ENCODE measurements around the gene C19orf25. TPM values are rescaled to one million over a fixed set of nuclear protein-coding genes. Genes with fewer than 3 reads are reported as not detected.
A peak's percentile ranks its signal among the peaks of the same experiment; 100 is the strongest.

C19orf25 gene
- total and polyA plus RNA-seq, 2 of the 13 experiments (the other 11 are each of a cell fraction or from before 2014, with no cell fraction given): 14.2 to 32.4 TPM

GRCh38 chr19:1433119-1434039, 45.6 kb downstream of the C19orf25 start (continued):
- no peak for TF ChIP-seq RFX1 (IDR thresholded peaks at IDR 0.05)
- TF ChIP-seq ZBTB4 (CRISPR knock-in tag; IDR thresholded peaks at IDR 0.05; ENCODE audit: borderline replicate concordance): peak; percentile 65; the same call in 1 of the 2 replicates
- TF ChIP-seq TFAP4 (IDR thresholded peaks at IDR 0.05; ENCODE audit: borderline replicate concordance, low read depth): no peak
- TF ChIP-seq ESRRA (CRISPR knock-in tag; IDR thresholded peaks at IDR 0.05; ENCODE audit: low read depth): no peak
- no peak for TF ChIP-seq CENPBD1 (CRISPR knock-in tag; IDR thresholded peaks at IDR 0.05; ENCODE audit: borderline replicate concordance, low read depth)
- TF ChIP-seq ZNF12 (CRISPR knock-in tag; IDR thresholded peaks at IDR 0.05): no peak
- 0 out of 2 replicates have a peak, but pooled peaks have one; percentile 14 for TF ChIP-seq RBFOX2 (IDR thresholded peaks at IDR 0.05; ENCODE audit: low read depth, low read length)
- peak; percentile 20 for TF ChIP-seq RBM22 (optimal IDR thresholded peaks at IDR 0.05; ENCODE audit: low read length)
- no peak for TF ChIP-seq ZNF33B (CRISPR knock-in tag; IDR thresholded peaks at IDR 0.05)
- TF ChIP-seq HNRNPL (IDR thresholded peaks at IDR 0.05; ENCODE audit: low read depth, low read length): 0 out of 2 replicates have a peak, but pooled peaks have one; percentile 26
- no peak for TF ChIP-seq MZF1 (CRISPR knock-in tag; IDR thresholded peaks at IDR 0.05; ENCODE audit: borderline replicate concordance)
- TF ChIP-seq ZNF251 (CRISPR knock-in tag; IDR thresholded peaks at IDR 0.05): no peak
- TF ChIP-seq XBP1 (CRISPR knock-in tag; IDR thresholded peaks at IDR 0.05): no peak
- peak; percentile 36; the same call in 1 of the 2 replicates for TF ChIP-seq GABPA (IDR thresholded peaks at IDR 0.05; ENCODE audit: low read depth, low read length)
- TF ChIP-seq GABPA (CRISPR knock-in tag; IDR thresholded peaks at IDR 0.05; ENCODE audit: low read depth): peak; percentile 74
- 0 out of 2 replicates have a peak, but pooled peaks have one; percentile 12 for TF ChIP-seq RARA (CRISPR knock-in tag; IDR thresholded peaks at IDR 0.05)
- no peak for TF ChIP-seq ZNF446 (CRISPR knock-in tag; IDR thresholded peaks at IDR 0.05)
- peak; percentile 54; the same call in 1 of the 2 replicates for TF ChIP-seq GABPB1 (CRISPR knock-in tag; IDR thresholded peaks at IDR 0.05)
- no peak for TF ChIP-seq CHCHD3 (CRISPR knock-in tag; IDR thresholded peaks at IDR 0.05)
- TF ChIP-seq REPIN1 (CRISPR knock-in tag; IDR thresholded peaks at IDR 0.05; ENCODE audit: borderline replicate concordance, low read depth): no peak
